SU-DHL-6 (cell line): Measurements from ENCODE around the gene IFT43.
A peak's percentile ranks its signal among the peaks of the same experiment; 100 is the strongest.

Experiments used
- H2AFZ ChIP-seq: fragments of 200-600 bp; sonication (generic); 2 replicates; pipeline ENCODE4 v1.6.1; 2014; ENCODE audit warnings: low read depth, mild to moderate bottlenecking, moderate library complexity, mixed read lengths, antibody characterized with exemption, low read length; ENCODE audit not compliant: severe bottlenecking
- H3F3A ChIP-seq: fragments of 200-600 bp; shearing (Covaris generic); 2 replicates; pipeline ENCODE4 v1.6.0; 2016; ENCODE audit warnings: antibody characterized with exemption, mild to moderate bottlenecking; ENCODE audit not compliant: insufficient read depth
- H3K27ac ChIP-seq: fragments of 200-600 bp; sonication (generic); 2 replicates; pipeline ENCODE4 v1.5.1; 2016; ENCODE audit warnings: low read depth, mild to moderate bottlenecking, low read length, moderate library complexity, mixed read lengths
- H3K27me3 ChIP-seq: fragments of 200-600 bp; sonication (generic), shearing (Covaris generic); 2 replicates; pipeline ENCODE4 v1.6.0; 2014; ENCODE audit warnings: mild to moderate bottlenecking, low read length
- H3K36me3 ChIP-seq: fragments of 200-600 bp; sonication (generic); 2 replicates; pipeline ENCODE4 v1.6.1; 2014; ENCODE audit warnings: mild to moderate bottlenecking, low read length, mixed read lengths
- H3K4me2 ChIP-seq: fragments of 300-600, 200-600 bp; shearing (Covaris generic), sonication (generic); 2 replicates; pipeline ENCODE4 v1.6.0; 2014; ENCODE audit warnings: low read length, low read depth, mild to moderate bottlenecking; ENCODE audit not compliant: poor library complexity, severe bottlenecking
- H3K4me3 ChIP-seq: fragments of 200-600 bp; sonication (generic); 2 replicates; pipeline ENCODE4 v1.5.1; 2014; ENCODE audit warnings: antibody characterized with exemption, low read length, mild to moderate bottlenecking, mixed read lengths; ENCODE audit not compliant: insufficient read depth, poor library complexity, severe bottlenecking
- H3K79me2 ChIP-seq: fragments of 200-600 bp; sonication (generic); 2 replicates; pipeline ENCODE4 v1.6.1; 2014; ENCODE audit warnings: mild to moderate bottlenecking, low read length, moderate library complexity; ENCODE audit not compliant: insufficient read depth
- H3K9ac ChIP-seq: fragments of 200-600 bp; sonication (generic); 2 replicates; pipeline ENCODE4 v1.7.0; 2014; ENCODE audit warnings: mild to moderate bottlenecking, low read length
- H3K9me2 ChIP-seq: fragments of 200-600 bp; sonication (generic); replicated peaks from 2 replicates; pipeline ENCODE4 v1.6.1; 2014; ENCODE audit warnings: low read length; ENCODE audit not compliant: insufficient read depth
- H3K9me3 ChIP-seq: fragments of 200-600 bp; sonication (generic); 2 replicates; pipeline ENCODE4 v1.6.1; 2014; ENCODE audit warnings: low read length, mixed read lengths; ENCODE audit not compliant: insufficient read depth
- H4K20me1 ChIP-seq: fragments of 200-600 bp; sonication (generic); 2 replicates; pipeline ENCODE4 v1.6.1; 2014; ENCODE audit warnings: low read depth, mild to moderate bottlenecking, antibody characterized with exemption, low read length, moderate library complexity, mixed read lengths
- CTCF ChIP-seq: fragments of 200-600 bp; sonication (generic); IDR thresholded peaks from one replicate; pipeline ENCODE4 v1.5.1; 2017; ENCODE audit warnings: antibody characterized with exemption, mild to moderate bottlenecking, low read length, moderate library complexity; ENCODE audit not compliant: insufficient read depth, poor library complexity, severe bottlenecking
- EZH2phosphoT487 ChIP-seq: fragments of 200-600 bp; sonication (generic), shearing (Covaris generic); conservative IDR thresholded peaks from 2 replicates; pipeline ENCODE4 v1.6.1; 2018; ENCODE audit warnings: mild to moderate bottlenecking, antibody characterized with exemption, low read length, moderate library complexity, mixed read lengths

The IFT43 gene

GRCh38 chr14:75977582-75977943, 8.0 kb upstream of the IFT43 start:
- Histone ChIP-seq H3K9me3 (no peaks in the 10 kb centered on the region), H3F3A (no peaks in the 10 kb centered on the region), H3K9ac (no peak overlapping the region), H3K4me2 (no peak overlapping the region), H3K36me3 (no peaks in the 10 kb centered on the region), H4K20me1 (no peaks in the 10 kb centered on the region), H3K9me2 (no peaks in the 10 kb centered on the region), H3K27ac (no peak overlapping the region), H3K4me3 (no peak overlapping the region), H3K79me2 (no peaks in the 10 kb centered on the region), H3K27me3 (no peaks in the 10 kb centered on the region), H2AFZ (no peak overlapping the region)
- TF ChIP-seq CTCF (no peak), EZH2phosphoT487 (no peak)

- TF ChIP-seq EZH2phosphoT487 (no peak), CTCF (no peak)
- H3K9me3 ChIP-seq, result no peaks in the 10 kb centered on the region
- no peaks in the 10 kb centered on the region for H3K9me2 ChIP-seq
- no peaks in the 10 kb centered on the region for H3K79me2 ChIP-seq
- no peak overlapping the region for H2AFZ ChIP-seq
- no peaks in the 10 kb centered on the region for H4K20me1 ChIP-seq
- no peaks in the 10 kb centered on the region for H3K36me3 ChIP-seq
- H3K27me3 ChIP-seq, result no peaks in the 10 kb centered on the region
- H3K4me3 ChIP-seq, result no peak overlapping the region
- H3F3A ChIP-seq, result no peaks in the 10 kb centered on the region
- H3K4me2 ChIP-seq, result no peak overlapping the region
- H3K9ac ChIP-seq, result no peak overlapping the region
- no peak overlapping the region for H3K27ac ChIP-seq
These were observed 7.3 kb upstream of the IFT43 start for GRCh38 chr14:75978249-75978731.

- H3K9me3 ChIP-seq, result no peaks in the 10 kb centered on the region
- no peaks in the 10 kb centered on the region for H4K20me1 ChIP-seq
- H3K9ac ChIP-seq, result no peak overlapping the region
- no peaks in the 10 kb centered on the region for H3K36me3 ChIP-seq
- H3K4me3 ChIP-seq, result no peak overlapping the region
- H3K4me2 ChIP-seq, result no peak overlapping the region
- H2AFZ ChIP-seq, result no peak overlapping the region
- no peak overlapping the region for H3K27ac ChIP-seq
- peak; percentile 24 for TF ChIP-seq CTCF
- no peak for TF ChIP-seq EZH2phosphoT487
- H3F3A ChIP-seq, result no peaks in the 10 kb centered on the region
- H3K27me3 ChIP-seq, result no peaks in the 10 kb centered on the region
- no peaks in the 10 kb centered on the region for H3K9me2 ChIP-seq
- H3K79me2 ChIP-seq, result no peaks in the 10 kb centered on the region
These were observed 6.4 kb upstream of the IFT43 start for GRCh38 chr14:75979071-75979571.
